ENCODE measurements around the gene ANGPTL7.

The ANGPTL7 gene

GRCh38 chr1:11207898-11208611, 18.9 kb downstream of the ANGPTL7 start:
- DNase-seq: no peak

- DNase-seq: no peak
Measured at GRCh38 chr1:11211461-11211860, 22.3 kb downstream of the ANGPTL7 start.

- no peak for DNase-seq
Measured at GRCh38 chr1:11211925-11212587, 22.9 kb downstream of the ANGPTL7 start.

- no peak for DNase-seq
Measured at GRCh38 chr1:11214698-11215380, 25.7 kb downstream of the ANGPTL7 start.

GRCh38 chr1:11215381-11216005, 26.3 kb downstream of the ANGPTL7 start:
- DNase-seq: no peak

- no peak for DNase-seq
Measured at GRCh38 chr1:11216074-11216473, 26.9 kb downstream of the ANGPTL7 start.

- DNase-seq: no peak
Measured at GRCh38 chr1:11227106-11228077, 38.2 kb downstream of the ANGPTL7 start.

GRCh38 chr1:11229203-11229602, 40.0 kb downstream of the ANGPTL7 start:
- no peak for DNase-seq

GRCh38 chr1:11233208-11233607, 44.1 kb downstream of the ANGPTL7 start:
- no peak for DNase-seq

GRCh38 chr1:11237356-11237755, 48.2 kb downstream of the ANGPTL7 start:
- DNase-seq: no peak

GRCh38 chr1:11238311-11238710, 49.2 kb downstream of the ANGPTL7 start:
- no peak for DNase-seq

- DNase-seq: no peak
Measured at GRCh38 chr1:11245248-11245647, 56.1 kb downstream of the ANGPTL7 start.
